HUES64 (cell line): Measurements from ENCODE around the gene OTOS. TPM values are rescaled to one million over a fixed set of nuclear protein-coding genes. Genes with fewer than 3 reads are reported as not detected.

Experiments used
- H3K27ac ChIP-seq: 2 replicates; pipeline ENCODE4 v1.7.0; 2013; ENCODE audit warnings: low read depth, low read length, inconsistent platforms
- H3K27me3 ChIP-seq: 2 replicates; pipeline ENCODE4 v1.6.1; 2013; ENCODE audit warnings: mild to moderate bottlenecking, low read length; ENCODE audit not compliant: insufficient read depth
- H3K36me3 ChIP-seq: 2 replicates; pipeline ENCODE4 v1.6.1; 2013; ENCODE audit warnings: mild to moderate bottlenecking, low read length; ENCODE audit not compliant: insufficient read depth
- H3K4me1 ChIP-seq: 2 replicates; pipeline ENCODE4 v1.6.1; 2013; ENCODE audit warnings: mild to moderate bottlenecking, low read length, moderate library complexity; ENCODE audit not compliant: insufficient read depth
- H3K4me3 ChIP-seq: 2 replicates; pipeline ENCODE4 v1.5.1; 2013; ENCODE audit warnings: mild to moderate bottlenecking, low read length, moderate library complexity
- H3K9ac ChIP-seq: 2 replicates; pipeline ENCODE4 v1.6.1; 2013; ENCODE audit warnings: mild to moderate bottlenecking, low read depth, low read length
- H3K9me3 ChIP-seq: 2 replicates; pipeline ENCODE4 v1.6.1; 2013; ENCODE audit warnings: low read depth, low read length; ENCODE audit not compliant: insufficient read depth
- WGBS: fragments of 150-250, 120-280 bp; methylation state at CpG from one replicate; pipeline ENCODE4 v1.1.7; 2013; ENCODE audit warnings: missing lambda C conversion rate; 5-methylcytosine and 5-hydroxymethylcytosine counted together
- polyA plus RNA-seq, 2 experiments: library from polyadenylated mRNA; stranded (reverse); fragments of 50-300 nt; gene quantifications; one replicate each; pipeline ENCODE4 v1.2.3, GENCODE V29; 2013

Gene OTOS
- polyA plus RNA-seq (2013, experiment 1 of 2): not detected
- polyA plus RNA-seq (2013, experiment 2 of 2): not detected

GRCh38 chr2:240140511-240140910 is at the start of gene OTOS:
Gene OTOS (minus strand): TSS chr2:240140658. CDS start chr2:240140326, 332 bp downstream.
- whole genome bisulfite sequencing: 83% methylated on average over 5 of the region's 5 CpGs
- Histone ChIP-seq H3K4me1 (peaks cover 10% of the 10 kb centered on the region), H3K27ac (no peak within 1 kb of the TSS), H3K9ac (no peak within 1 kb of the TSS), H3K9me3 (no peaks in the 10 kb centered on the region), H3K36me3 (no peaks in the 10 kb centered on the region), H3K27me3 (peaks cover 11% of the 10 kb centered on the region), H3K4me3 (no peak within 1 kb of the TSS)

GRCh38 chr2:240189686-240190085 is 49.2 kb upstream of the OTOS start:
- H3K4me1 ChIP-seq: peaks cover 2% of the 10 kb centered on the region; the same call in 1 of the 2 replicates
- H3K9me3 ChIP-seq: peaks cover 11% of the 10 kb centered on the region
- H3K4me3 ChIP-seq: no peak overlapping the region
- H3K9ac ChIP-seq: no peak overlapping the region
- H3K36me3 ChIP-seq: no peaks in the 10 kb centered on the region
- 91% methylated on average over 4 of the region's 4 CpGs for WGBS
- no peaks in the 10 kb centered on the region for H3K27me3 ChIP-seq
- H3K27ac ChIP-seq: no peak overlapping the region

GRCh38 chr2:240187989-240188590 is 47.6 kb upstream of the OTOS start:
- Histone ChIP-seq H3K27me3 (no peaks in the 10 kb centered on the region), H3K27ac (no peak overlapping the region), H3K4me1 (no peaks in the 10 kb centered on the region), H3K36me3 (no peaks in the 10 kb centered on the region), H3K9me3 (peaks cover 11% of the 10 kb centered on the region), H3K4me3 (no peak overlapping the region), H3K9ac (no peak overlapping the region)
- WGBS: 93% methylated on average over 9 of the region's 10 CpGs

- H3K9me3 ChIP-seq: peaks cover 11% of the 10 kb centered on the region
- H3K4me1 ChIP-seq: no peaks in the 10 kb centered on the region
- H3K27ac ChIP-seq: no peak overlapping the region
- no peak overlapping the region for H3K4me3 ChIP-seq
- H3K27me3 ChIP-seq: no peaks in the 10 kb centered on the region
- H3K9ac ChIP-seq: no peak overlapping the region
- no peaks in the 10 kb centered on the region for H3K36me3 ChIP-seq
- 94% methylated on average over 7 of the region's 7 CpGs for WGBS
Measured at GRCh38 chr2:240186191-240186725, 45.8 kb upstream of the OTOS start.

- no peak overlapping the region for H3K9ac ChIP-seq
- H3K4me1 ChIP-seq: no peaks in the 10 kb centered on the region
- peaks cover 11% of the 10 kb centered on the region for H3K9me3 ChIP-seq
- H3K4me3 ChIP-seq: no peak overlapping the region
- WGBS: 83% methylated on average over 2 of the region's 3 CpGs
- no peak overlapping the region for H3K27ac ChIP-seq
- H3K27me3 ChIP-seq: no peaks in the 10 kb centered on the region
- no peaks in the 10 kb centered on the region for H3K36me3 ChIP-seq
Measured at GRCh38 chr2:240184656-240185055, 44.2 kb upstream of the OTOS start.

- peaks cover 11% of the 10 kb centered on the region for H3K9me3 ChIP-seq
- no peak overlapping the region for H3K9ac ChIP-seq
- H3K27ac ChIP-seq: no peak overlapping the region
- H3K4me3 ChIP-seq: no peak overlapping the region
- WGBS: 89% methylated on average over 13 of the region's 13 CpGs
- H3K27me3 ChIP-seq: no peaks in the 10 kb centered on the region
- H3K4me1 ChIP-seq: no peaks in the 10 kb centered on the region
- H3K36me3 ChIP-seq: no peaks in the 10 kb centered on the region
Measured at GRCh38 chr2:240183875-240184590, 43.6 kb upstream of the OTOS start.

GRCh38 chr2:240183006-240183874 is 42.8 kb upstream of the OTOS start:
- no peaks in the 10 kb centered on the region for H3K27me3 ChIP-seq
- WGBS: 92% methylated on average over 22 of the region's 22 CpGs
- no peak overlapping the region for H3K4me3 ChIP-seq
- no peak overlapping the region for H3K27ac ChIP-seq
- no peaks in the 10 kb centered on the region for H3K4me1 ChIP-seq
- no peak overlapping the region for H3K9ac ChIP-seq
- H3K9me3 ChIP-seq: peaks cover 7% of the 10 kb centered on the region
- H3K36me3 ChIP-seq: no peaks in the 10 kb centered on the region

- Histone ChIP-seq H3K9me3 (peaks cover 3% of the 10 kb centered on the region; the same call in 1 of the 2 replicates), H3K36me3 (no peaks in the 10 kb centered on the region), H3K9ac (no peak overlapping the region), H3K4me3 (no peak overlapping the region), H3K27me3 (peaks cover 5% of the 10 kb centered on the region; the same call in 1 of the 2 replicates), H3K4me1 (no peaks in the 10 kb centered on the region), H3K27ac (no peak overlapping the region)
- WGBS: 92% methylated on average over 4 of the region's 4 CpGs
Measured at GRCh38 chr2:240182476-240182875, 42.0 kb upstream of the OTOS start.

- Histone ChIP-seq H3K27me3 (peaks cover 5% of the 10 kb centered on the region; the same call in 1 of the 2 replicates), H3K4me3 (no peak overlapping the region), H3K36me3 (no peaks in the 10 kb centered on the region), H3K4me1 (no peaks in the 10 kb centered on the region), H3K27ac (no peak overlapping the region), H3K9ac (no peak overlapping the region), H3K9me3 (no peaks in the 10 kb centered on the region)
- WGBS: 92% methylated on average over 5 of the region's 5 CpGs
Measured at GRCh38 chr2:240182001-240182400, 41.5 kb upstream of the OTOS start.

GRCh38 chr2:240179941-240180666 is 39.6 kb upstream of the OTOS start:
- no peak overlapping the region for H3K4me3 ChIP-seq
- no peak overlapping the region for H3K27ac ChIP-seq
- no peaks in the 10 kb centered on the region for H3K9me3 ChIP-seq
- no peaks in the 10 kb centered on the region for H3K36me3 ChIP-seq
- peaks cover 5% of the 10 kb centered on the region; the same call in 1 of the 2 replicates for H3K27me3 ChIP-seq
- WGBS: 93% methylated on average over 8 of the region's 8 CpGs
- H3K4me1 ChIP-seq: no peaks in the 10 kb centered on the region
- H3K9ac ChIP-seq: no peak overlapping the region
